Inflammatory macrophage (primary cell): ENCODE data around the gene DTNB.

Experiments
- DNase-seq, 2 donors: peaks; one replicate each; pipeline ENCODE4 v3.0.0-alpha.2; 2020 to 2022

Gene DTNB

DNA sequence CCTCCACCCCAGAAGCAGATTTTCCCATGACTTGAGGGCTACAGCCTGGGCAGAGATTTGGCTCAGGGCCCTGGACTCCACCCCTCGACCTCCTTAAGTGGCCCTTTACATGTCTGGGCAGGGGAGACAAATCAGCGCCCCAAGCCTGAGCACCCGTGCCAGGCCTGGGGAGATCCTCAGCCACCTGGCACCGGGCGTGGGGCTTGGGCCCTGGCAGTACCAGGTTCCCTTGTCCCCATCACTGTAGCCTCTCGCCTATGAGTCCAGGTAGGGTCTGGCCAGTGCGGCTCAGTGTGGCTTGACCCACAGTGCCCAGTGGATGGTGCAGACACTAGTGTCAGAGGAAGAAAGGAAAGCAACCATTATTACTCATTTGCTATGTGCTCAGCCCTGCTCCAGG, 309.6 kb downstream of the DTNB start:
- DNase-seq = no peak

GRCh38 chr2:25362434-25363145, 310.8 kb downstream of the DTNB start:
- peak; percentile 75 to 87 for DNase-seq

DNA sequence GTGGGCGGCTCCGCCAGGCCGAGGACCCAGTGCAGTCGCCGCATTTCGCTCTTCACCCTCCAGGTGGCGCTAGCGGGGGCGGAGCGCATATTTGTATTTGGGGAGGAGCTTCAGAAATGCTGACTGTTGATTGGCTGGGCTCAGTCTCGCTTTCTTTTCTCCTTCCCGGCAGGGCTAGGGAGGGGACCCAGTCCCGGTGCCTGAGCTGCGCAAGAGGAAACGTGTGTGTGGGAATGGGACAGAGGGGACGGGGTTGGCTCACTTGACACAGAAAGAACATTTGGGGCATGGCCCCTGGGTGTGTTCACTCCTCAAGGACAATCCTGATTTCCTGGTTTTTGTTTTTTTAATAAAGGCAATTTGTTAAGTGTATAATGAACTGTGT, 311.3 kb downstream of the DTNB start:
- DNase-seq = peak; percentile 94

- DNase-seq = no peak
Measured at GRCh38 chr2:25361261-25362048, 311.9 kb downstream of the DTNB start.

DNA sequence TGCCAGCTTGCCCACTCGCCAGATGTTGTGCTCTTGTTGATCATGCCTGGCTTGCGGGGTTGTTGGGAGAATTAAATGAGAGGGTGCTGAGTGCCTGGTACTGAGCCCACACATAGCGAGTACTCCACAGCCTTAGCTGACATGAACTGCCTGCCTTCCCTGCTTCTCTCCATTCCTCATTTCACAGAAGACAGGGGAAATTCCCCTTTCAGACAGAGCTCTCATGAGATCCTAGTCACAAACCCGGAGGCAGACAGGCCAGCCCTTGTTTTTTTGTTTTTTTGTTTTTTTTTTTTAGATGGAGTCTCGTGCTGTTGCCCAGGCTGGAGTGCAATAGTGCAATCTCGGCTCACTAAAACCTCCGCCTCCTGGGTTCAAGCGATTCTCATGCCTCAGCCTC, 314.5 kb downstream of the DTNB start:
- DNase-seq = peak in 1 of 2 donors; percentile 52

- no peak for DNase-seq
Measured at GRCh38 chr2:25358249-25358815, 315.0 kb downstream of the DTNB start.

DNA sequence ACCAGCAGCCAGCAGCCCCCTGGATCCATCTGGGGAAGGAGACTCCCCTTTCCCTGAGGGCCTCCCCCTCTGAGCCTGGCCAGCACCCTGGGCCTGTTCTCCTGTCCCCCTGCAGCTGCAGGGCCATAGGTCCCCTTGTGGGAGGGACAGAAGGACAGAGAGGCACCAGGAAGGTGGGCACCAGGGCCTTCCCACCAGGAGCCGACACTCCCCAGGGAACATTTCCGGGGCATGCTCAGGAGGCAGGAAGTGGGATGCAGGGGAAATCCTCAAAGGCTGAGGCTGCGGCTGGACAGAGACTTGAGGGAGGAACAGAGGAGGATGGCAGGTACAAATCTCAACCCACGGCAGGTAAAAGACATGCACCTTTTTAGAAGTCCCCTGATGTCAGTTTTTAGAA, 317.3 kb downstream of the DTNB start:
- no peak for DNase-seq

- no peak for DNase-seq
Measured at GRCh38 chr2:25355270-25355669, 318.1 kb downstream of the DTNB start.

DNA sequence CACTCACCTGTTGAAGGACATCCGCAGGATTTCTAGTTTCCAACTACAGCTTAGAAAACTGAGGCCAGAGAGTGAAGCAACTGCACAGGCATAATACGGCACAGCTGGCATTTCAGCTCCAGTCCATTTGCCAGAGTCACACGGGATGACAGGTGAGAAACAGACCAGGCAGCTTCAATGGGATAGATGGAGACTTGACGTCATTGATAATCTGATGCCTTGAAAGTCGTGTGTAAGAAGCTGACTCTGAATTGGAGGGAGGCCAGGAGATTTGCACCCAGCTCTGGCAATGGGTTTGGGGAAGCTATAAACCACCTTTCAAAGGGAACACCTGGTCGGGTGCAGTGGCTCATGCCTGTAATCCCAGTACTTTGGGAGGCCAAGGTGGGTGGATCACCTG, 319.3 kb downstream of the DTNB start:
- DNase-seq = no peak

DNA sequence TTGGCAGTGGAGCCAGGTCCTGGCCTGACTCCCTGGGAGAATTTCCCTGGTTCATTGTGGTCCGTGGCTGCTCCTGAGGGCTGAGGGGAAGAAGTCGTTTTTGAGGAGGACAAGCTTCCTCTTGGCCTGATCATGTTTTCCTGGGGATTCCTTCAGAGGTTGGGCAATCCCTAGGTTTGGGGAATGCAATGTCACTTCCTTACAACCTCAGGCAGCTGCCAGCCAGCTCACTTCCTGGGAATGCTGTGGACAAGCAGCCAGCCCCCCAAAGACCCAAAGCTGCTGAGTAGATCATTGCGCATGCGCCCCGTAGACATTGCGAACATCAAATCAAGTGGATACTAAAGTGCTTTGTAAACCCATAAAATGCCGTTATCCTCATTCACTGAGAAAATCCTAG, 324.0 kb downstream of the DTNB start:
- DNase-seq = no peak

GRCh38 chr2:25347846-25348245, 325.5 kb downstream of the DTNB start:
- DNase-seq = no peak

DNA sequence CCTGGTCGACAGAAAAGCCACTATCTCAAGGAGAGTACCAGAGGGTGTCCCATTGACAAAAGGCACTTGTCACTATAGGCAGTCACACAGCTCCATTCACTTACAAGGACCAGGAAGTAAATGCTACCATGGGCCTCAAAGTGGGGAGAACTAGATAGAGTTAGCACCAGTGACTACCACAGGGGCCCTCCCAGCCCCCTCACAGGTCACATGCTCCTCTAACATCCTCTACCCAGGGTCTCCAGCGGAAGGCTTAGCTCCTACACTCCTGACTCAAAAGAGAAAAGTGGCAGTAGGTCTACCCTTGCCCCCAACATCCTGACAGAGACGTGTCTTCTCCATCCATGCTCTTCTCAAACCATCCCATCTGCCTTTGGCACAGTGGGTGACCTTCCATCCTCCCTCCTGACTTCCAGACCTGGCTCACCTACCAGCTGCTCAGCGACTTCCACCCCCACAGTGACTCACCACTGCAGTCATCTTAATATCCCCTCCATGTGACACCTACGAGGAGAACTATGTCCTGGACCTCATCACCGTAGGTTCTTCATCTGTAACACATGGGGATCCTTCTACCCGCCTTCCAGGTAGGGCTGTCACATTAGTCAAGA, 326.1 kb downstream of the DTNB start:
- DNase-seq = no peak

DNA sequence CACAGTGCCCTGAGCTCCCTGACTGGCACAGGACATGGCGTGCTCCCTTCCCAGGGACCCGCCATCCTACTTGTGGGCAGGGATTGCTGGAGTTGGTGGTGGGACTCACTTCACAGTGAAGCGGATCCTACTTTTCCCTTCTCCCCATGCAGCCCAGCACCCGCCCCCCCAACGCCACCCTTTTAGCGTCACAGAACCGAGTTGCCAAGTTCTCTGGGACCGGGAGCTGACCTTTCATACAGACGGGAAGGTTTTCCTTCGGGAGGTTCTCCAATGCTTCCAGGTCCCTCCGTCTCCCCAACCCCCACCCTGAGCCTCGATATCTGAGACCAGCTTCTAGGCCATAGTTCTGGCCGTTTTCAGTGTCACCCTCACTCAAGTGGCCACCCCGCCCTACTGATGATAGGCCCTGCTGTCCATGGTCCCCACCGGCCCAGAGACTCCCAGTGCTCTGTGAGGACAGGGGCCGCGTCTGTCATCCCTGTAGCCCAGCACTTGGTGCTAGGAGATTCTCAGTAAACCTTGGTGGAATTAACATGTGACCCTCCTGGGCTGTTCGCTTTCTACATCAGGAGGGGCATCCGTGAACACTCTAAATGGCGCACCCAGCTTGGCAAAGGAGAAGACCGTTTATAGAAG, 330.1 kb downstream of the DTNB start:
- DNase-seq = no peak

- peak; percentile 78 for DNase-seq
Measured at GRCh38 chr2:25342372-25343186, 330.8 kb downstream of the DTNB start.

- peak; percentile 16 to 34 for DNase-seq
Measured at GRCh38 chr2:25341753-25342371, 331.5 kb downstream of the DTNB start, which contains the start of gene DNMT3A. Gene DNMT3A, minus strand, starts transcription at chr2:25341925. Its CDS starts 27,941 bp downstream, at chr2:25313984.

DNA sequence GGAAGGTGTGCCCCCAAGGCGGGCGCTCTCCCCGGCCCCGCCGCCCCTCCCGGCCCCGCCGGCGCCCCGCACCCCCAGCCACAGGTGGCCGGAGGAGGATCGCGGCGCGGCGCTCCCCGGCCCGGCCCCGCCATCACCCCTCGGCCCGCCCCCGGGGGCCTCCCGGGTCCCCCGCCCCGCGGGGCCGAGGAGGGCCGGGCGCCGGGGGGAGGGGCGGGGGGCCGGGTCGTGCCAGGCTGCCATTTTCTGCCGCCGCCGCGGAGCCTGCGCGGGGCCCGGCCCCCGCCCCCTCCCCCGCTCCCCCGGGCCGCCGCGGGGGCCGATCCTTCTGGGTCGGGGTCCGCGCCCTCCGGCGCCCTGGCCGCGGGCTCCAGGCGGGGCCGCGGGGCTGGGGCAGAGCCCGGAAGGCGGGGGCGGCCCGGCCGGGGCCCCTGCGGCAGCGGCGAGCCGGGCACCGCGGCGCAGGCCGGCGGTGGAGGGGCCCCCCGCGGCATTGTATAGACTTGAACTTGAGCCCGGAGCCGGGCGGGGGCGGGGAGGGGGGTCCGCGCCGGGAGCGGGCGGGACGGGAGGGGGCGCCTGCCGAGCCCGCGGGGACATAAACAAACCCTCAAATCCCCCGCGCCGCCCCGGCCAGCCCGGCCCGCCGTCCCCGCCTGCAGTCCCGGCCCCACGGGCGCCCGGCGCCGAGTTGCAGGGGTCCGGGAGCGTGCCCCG, 332.2 kb downstream of the DTNB start:
- DNase-seq = peak in 1 of 2 donors; percentile 40

GRCh38 chr2:25340181-25340921, 333.0 kb downstream of the DTNB start:
- peak in 1 of 2 donors; percentile 26 for DNase-seq

DNA sequence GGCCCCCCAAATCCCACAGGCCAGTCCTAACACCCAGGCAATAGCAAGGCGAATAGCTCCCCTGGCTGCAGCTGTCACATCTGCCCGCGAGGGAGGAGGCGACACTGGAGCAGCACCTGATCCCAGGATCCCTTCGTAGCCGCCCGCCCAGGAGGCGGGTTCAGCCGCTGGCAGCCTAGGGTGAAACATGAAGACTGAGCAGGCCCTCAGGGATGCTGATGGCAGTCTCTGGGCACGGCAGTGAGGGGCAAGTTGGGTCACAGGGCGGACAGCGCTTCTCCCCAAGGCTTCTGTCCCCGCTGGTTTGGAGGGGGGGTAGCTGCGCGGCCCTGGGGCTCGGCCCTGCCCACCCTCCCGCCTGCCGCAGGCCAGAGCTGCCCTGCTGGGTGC, 333.6 kb downstream of the DTNB start:
- DNase-seq = no peak

DNA sequence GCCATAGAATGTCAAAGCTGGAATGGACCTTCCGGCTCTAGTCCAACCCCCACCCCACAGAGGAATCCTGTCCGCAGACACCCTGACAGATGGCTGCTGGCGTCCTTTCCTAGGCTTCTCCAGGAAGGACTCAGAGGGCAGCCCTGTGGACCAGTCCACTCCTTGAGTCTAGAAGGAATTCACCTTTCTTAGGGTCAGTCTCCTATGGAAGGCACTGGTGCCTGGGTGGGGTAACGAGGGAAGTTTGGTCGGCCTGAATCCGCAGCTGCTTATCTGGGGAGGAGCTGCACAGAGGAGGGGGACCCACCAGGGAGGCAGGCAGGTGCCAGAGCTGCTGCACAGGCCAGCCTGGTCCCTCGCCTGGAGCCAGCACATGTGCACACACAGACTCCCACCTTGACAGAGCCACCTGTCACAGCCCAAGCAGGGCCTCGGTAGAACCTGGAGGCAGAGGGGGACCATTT, 334.1 kb downstream of the DTNB start:
- DNase-seq = no peak

GRCh38 chr2:25338401-25338800, 335.0 kb downstream of the DTNB start:
- DNase-seq = no peak
